Renal cortical epithelial cell (primary cell): ENCODE measurements around the gene SNX3. TPM values are rescaled to one million over a fixed set of nuclear protein-coding genes. Genes with fewer than 3 reads are reported as not detected.
A peak's percentile ranks its signal among the peaks of the same experiment; 100 is the strongest.
"Not testable (repeated sequence)": the region's sequence is repeated elsewhere in the genome, so short reads cannot be mapped to it uniquely, and the experiment has no call there.

Source experiments
- DNase-seq: peaks from one replicate; pipeline ENCODE4 v3.0.0-alpha.2; 2011; ENCODE audit warnings: low read depth
- total RNA-seq: library from RNA; depleted of rRNA; stranded (reverse); fragments of >200 nt; gene quantifications from 2 replicates; pipeline ENCODE4 v1.2.3, GENCODE V29; 2014

The SNX3 gene
- 168 and 228 TPM in 2 replicates for total RNA-seq

DNA sequence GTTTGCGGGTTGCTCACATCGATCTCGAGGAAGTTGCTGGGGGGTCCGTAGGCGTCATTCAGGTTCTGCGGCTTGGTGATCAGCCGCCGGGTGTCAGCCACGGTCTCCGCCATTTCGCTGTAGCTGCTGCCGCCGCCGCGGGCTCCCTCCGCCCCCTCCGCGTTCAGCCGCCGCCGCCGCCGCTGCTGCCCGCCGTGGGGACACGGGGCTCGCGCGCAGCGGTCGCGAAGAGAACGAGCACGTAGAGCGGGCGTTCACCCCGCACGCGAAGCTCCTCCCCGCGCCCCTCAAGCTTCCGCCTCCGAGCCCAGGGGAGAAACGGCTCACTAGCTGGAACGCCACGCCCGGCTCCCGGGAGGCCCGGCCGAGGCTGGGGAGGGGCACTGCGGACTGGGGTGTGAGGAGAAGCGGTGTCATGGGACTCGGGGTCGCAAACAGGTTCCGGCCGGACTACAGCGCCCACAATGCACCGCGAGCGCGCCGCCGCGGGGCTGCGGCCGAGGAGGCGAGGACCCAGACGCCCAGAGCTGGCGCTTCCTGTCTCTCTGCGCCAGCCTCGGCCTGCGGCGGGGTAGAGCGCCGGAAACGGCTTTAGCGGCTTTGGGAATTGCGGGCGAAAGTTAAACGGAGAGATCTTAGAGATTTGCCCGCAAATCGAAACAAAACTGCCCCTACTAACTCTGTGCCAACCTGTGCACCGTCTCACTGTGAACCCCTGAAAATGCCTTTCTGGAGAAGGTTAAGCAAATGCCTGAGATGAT is at the start of gene SNX3:
Gene SNX3, minus strand, starts transcription at position 232 of the 761 bp plus-strand sequence. Its CDS starts 119 bp downstream, at position 113.
- DNase-seq = peak; percentile 89

DNA sequence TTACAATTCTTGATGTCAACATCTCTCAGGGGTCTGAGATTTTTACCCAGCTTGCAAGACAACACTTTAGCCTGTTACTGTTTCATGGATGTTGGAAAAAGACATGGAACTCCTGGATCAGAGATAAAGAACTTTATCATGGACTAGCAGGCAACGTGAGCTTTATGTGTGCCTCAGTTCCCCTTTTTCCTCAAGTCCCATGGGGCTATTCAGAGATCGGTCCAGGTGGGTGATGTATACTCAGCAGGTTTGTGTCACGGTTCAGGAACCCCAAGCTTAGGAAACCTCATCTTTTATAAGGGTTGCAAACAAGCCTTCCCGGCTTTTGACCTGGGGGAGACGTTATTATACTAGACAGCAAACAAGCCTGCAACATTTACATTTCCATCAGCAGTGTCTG is 49.0 kb upstream of the SNX3 start:
- DNase-seq = no peak

DNA sequence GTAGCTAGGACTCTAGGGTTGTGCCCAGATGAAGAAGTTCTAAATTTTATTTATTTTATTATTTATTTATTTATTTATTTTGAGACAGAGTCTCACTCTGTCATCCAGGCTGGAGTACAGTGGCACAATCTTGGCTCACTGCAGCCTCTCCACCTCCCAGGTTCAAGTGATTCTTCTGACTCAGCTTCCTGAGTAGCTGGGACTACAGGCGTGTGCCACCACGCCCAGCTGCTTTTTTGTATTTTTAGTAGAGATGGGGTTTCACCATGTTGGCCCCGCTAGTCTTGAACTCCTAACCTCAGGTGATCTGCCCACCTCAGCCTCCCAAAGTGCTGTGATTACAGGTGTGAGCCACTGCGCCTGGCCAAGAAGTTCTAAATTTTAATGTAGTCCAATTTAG is 47.8 kb upstream of the SNX3 start:
- not testable (repeated sequence) for DNase-seq

DNA sequence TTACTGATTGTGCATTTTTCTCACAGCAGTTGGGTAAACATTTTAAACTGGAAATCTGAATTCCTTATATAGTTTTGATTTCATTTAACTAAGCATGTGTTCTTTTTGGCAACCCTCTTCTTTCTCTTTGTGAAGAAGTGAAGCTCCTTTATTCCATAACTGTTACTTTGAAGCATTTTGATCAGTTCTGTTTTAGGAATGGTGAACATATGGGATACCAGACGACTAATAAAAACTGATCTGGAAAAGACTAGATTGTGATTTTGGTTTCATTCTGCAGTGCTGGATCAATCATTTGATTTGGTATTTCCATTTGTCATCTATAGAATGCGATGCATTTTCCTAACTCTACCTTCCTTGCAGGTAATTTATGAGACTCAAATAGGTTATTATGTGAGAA is 43.8 kb upstream of the SNX3 start:
- no peak for DNase-seq

DNA sequence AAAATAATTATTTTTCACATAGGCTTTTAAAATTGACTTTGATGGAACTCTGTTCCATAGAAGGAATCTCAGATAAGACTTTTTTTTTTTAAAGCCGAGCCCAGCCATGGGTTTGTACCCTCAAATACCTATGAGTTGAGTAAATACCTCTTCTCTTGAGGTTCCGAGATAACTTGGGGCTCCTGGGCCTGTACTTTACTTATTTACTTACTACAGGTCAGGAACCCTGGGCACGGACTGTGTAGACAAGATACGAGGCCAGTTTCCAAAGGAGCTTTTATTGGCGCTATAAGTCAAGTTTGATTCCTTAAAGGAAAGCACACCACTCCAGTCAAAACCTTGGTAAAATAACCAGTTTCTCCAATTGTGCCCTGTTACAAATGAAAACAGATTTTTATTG is 41.5 kb upstream of the SNX3 start:
- DNase-seq = no peak

DNA sequence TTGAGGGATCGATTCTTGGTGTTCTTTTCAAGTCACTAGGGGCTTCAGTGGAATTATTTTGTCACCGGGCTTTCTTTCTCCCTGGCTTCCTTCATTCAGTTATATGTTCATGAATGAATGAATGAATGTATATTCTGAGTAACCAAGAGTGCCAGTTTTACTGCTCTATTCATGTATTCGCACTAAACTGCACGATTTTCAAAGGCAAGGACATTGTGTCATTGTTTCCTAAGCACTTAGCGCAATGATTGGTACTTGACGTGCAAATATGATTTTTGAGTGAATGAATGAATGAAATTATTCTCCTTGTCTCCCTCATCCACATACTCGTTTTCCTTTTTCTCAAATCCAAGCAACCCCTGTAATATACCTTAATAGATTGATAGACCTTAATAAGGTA is 34.8 kb upstream of the SNX3 start:
- peak; percentile 1 for DNase-seq

DNA sequence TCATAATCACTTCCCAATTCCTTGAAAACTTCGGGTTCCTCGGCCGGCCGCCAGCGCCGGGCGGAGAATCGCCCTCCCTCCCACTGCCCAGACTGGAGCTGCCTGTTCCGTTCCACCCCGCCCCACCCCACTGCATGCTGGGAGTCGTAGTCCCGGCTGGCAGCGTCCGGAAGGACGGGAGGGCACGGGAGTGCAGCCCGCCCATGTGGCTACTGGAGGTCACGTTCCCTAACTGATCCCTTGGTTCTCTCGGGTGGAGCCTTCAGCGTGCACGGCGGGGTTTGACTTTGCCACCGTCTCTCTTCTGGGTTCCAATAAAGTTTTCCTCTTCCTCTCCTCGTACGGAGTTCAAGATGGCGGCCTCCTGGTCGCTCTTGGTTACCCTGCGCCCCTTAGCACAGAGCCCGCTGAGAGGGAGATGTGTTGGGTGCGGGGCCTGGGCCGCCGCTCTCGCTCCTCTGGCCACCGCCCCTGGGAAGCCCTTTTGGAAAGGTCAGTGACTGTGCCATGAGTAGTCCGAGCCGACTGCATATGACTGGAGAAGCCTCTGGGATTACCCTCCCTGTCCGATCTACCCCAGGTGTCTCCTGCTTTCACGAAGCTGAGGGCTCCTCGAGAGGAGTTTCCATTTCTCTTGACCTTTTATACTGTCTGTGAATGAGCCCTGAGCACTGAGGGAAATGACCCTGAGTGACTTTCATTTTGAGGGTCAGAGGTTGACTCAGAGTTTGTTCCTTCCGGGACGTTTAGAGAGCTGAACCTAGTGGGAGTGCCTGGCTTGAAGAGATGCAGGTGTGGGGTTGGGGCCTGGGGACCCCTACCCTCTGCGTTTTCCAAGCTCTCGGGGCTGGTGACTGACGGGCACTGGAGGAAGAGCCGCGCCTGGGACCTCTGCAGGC is 34.1 kb upstream of the SNX3 start, which contains the start of gene AFG1L:
Gene AFG1L, plus strand, starts transcription at position 328 of the 899 bp plus-strand sequence. Its CDS starts 26 bp downstream, at position 354.
- DNase-seq = peak; percentile 75

DNA sequence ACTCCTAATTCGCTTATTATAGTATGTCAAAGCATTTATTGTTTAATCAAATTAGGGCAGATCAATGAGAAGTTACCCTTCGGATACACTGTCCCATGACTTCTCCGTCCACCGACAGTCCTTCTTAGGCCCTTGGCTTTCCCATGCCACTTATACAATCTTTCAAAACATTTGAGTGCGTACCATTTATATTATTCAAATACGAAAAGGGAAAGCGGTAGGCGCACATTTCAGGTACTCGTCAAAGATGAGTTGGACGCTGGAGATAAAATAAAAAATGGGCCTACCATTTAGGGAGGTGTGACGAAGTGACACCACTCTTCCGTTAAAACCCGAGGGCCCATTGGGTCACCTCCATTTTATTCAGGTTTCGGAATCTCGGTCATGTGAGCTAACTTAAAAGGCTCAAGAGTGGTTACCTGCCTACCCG is 33.5 kb upstream of the SNX3 start:
- DNase-seq = no peak

DNA sequence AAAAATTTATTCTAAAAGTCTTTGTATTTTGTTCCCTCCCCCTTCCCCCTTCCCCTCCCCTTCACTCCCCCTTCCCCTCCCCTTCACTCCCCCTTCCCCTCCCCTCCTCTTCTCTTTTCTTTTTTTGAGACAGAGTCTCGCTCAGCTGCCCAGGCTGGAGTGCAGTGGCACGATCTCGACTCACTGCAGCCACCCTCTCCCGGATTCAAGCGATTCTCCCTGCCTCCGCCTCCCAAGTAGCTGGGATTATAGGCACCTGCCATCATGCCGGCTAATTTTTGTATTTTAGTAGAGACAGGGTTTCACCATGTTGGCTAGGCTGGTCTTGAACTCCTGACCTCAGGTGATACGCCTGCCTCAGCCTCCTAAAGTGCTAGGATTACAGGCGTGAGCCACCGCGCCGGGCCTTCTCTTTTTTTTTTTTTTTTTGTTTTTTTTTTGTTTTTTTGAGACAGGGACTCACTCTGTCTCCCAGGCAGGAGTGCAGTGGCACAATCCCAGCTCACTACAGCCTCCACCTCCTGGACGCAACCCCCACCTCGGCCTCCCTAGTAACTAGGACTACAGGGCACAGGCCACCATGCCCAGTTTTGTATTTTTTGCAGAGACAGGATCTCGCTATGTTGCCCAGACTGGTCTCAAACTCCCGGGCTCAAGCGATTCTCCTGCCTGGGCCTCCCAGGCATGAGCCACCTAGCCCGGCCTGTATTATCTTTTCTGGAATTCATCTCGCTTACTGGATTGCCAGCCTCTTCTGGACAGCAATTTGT is 32.9 kb upstream of the SNX3 start:
- no peak for DNase-seq

DNA sequence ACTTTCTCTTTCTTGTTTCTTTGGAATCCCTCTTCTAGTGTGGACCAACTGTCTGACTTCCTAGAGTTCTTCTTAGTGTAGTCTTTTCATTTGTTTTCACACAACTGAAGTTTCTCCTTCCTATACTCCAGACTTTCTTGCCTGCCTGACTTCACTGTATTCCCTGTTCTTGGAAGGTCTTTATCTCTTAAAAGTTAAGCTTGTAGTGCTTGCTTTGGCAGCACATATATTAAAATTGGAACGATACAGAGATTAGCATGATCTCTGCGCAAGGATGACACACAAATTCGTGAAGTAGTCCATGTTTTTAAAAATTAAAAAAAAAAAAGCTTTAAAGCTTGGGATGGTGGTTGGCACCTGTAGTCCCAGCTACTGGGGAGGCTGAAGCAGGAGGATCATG is 31.7 kb upstream of the SNX3 start:
- DNase-seq = not testable (repeated sequence)

DNA sequence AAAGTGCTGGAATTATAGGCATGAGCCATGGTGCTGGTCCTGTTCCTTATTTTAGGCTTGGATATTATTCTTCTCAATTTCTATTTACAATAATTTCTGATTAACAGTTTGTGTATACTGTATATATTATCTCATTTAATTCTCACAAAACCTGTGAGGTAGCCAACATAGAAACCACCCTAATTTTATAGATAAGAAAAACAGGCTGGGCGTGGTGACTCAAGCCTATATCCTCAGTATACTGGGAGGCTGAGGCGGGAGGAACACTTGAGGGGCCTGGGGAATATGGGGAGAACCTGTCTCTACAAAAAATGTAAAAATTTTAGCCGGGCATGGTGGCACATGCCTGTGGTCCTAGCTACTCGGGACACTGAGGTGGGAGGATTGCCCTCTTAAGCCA is 30.3 kb upstream of the SNX3 start:
- no peak for DNase-seq

DNA sequence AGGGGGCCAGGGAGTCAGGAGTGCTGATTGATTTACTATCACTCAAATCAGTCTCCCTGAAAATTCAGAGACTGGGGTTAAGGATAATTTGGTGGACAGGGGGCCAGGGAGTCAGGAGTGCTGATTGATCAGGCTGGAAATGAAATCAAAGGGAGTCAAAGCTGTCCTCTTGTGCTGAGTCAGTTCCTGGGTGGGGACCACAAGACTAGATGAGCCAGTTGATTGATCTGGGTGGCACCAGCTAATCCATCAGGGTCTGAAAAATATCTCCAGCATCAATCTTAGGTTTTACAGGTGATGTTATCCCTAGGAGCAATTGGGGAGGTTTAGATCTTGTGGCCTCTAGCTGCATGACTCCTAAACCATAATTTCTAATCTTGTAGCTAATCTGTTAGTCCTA is 27.9 kb upstream of the SNX3 start:
- DNase-seq = no peak

DNA sequence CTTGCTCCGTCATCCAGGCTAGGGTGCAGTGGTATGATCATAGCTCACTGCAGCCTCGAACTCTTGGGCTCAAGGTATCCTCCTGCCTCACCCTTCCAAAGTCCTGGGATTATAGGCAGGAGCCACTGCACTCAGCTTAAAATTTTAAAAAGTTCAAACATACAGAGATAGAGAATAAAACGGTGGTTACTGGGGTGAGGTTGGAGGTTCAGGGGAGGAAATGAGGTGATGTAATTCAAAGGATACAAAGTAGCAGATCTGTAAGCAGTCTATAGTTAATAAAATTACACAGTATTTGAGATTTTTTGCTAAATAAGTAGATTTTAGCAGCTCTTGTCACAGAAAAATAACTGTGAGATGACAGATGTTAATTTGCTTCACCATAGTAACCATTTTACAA is 26.5 kb upstream of the SNX3 start:
- DNase-seq = no peak

DNA sequence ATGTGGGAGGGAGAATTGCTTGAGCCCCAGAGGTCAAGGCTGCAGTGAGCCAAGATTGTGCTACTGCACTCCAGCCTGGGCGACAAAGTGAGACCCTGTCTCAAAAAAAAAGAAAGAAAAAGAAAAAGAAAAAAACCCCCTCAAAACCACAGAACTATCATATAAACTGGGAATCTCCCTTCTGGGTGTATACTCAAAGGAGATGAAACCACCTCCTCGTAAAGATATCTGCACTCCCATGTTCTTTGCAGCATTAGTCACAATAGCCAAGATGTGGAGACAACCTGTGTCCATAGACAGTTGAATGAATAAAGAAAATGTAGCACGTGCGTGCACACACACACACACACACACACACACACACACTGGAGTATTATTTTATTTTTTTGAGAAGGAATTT is 25.5 kb upstream of the SNX3 start:
- no peak for DNase-seq

DNA sequence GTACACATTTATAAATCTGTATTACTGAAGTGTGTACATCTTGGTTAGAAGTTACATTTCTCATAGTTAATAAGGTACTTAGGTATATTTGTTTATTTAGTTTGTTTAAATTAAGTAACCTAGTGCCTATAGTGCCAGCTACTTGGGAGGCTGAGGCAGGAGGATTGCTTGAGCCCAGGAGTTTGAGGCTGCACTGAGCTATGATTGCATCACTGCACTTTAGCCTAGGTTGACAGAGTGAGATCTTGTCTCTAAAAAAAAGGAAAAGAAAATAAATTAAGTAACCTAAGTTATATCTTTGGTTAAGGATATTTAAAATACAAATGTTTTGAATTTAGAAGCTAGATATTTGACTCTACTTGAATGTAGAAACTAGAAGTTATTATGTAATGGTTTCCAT is 24.5 kb upstream of the SNX3 start:
- DNase-seq = no peak

DNA sequence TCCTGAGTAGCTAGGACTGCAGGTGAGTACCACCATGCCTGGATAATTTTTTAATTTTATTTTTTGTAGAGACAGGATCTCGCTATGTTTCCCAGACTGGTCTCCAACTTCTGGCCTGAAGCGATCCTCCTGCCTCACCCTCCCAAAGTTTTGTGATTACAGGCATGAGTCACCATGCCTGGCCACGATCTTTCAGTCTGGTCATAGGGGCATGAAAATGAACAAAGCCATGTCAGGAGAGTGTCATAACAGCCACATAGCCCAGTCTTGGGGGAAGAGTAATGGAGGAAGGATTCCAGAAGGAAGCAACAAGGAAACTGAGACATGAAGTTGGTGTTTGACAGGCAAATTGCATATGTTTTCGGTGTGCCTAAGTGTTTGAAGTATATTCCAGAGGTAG is 17.0 kb upstream of the SNX3 start:
- DNase-seq = peak; percentile 22

DNA sequence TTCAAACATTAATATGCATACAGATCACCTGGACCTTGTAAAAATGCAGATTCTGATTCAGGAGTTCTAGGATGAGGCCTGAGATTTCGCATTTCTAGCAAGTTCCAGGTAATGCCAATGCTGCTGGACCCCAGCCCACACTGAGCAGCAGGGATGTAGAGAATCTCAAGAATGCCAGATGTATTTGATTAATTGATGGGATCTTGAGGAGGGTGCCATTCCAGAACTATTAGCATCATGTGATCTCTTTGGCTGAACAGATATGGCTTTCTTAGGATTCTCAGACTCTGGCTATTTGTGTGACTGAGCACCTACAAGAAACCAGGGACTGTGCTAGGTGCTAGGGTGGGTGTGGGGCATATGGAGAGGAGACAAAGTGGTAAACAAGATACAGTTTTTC is 16.5 kb upstream of the SNX3 start:
- no peak for DNase-seq

DNA sequence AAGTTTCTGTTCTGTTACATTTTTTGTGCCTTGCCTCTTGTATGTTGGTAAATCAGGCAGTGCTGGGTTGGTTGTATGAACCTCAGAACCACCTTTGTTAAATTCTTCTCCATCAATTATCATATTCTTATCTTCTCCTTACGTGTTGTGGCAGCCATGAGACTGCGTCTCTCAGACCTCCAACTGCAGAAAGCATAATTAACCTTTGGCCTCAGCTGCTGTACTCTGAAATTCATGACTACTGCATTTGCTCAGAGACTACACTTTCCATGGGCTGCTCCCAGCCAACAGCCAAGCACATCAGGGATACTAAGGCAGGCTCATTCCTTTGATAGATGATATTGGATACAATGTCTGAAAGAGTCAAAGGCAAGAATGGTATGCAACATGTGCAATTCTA is 15.1 kb upstream of the SNX3 start:
- DNase-seq = no peak

DNA sequence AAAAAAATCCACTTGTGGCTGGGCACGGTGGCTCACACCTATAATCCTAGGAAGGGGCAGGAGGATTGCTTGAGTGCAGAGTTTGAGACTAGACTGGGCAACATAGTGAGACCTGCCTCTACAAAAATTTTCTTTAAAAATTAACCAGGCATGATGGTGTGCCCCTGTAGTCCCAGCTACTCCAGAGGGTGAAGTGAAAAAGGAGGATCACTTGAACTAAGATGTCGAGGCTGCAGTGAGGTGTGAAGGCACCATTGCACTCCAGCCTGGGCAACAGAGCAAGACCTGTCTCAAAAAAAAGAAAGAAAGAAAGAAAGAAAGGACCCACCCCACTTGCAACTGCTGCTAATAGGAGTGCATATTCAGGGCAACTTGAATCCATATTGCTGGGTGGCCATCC is 13.7 kb upstream of the SNX3 start:
- DNase-seq = no peak

DNA sequence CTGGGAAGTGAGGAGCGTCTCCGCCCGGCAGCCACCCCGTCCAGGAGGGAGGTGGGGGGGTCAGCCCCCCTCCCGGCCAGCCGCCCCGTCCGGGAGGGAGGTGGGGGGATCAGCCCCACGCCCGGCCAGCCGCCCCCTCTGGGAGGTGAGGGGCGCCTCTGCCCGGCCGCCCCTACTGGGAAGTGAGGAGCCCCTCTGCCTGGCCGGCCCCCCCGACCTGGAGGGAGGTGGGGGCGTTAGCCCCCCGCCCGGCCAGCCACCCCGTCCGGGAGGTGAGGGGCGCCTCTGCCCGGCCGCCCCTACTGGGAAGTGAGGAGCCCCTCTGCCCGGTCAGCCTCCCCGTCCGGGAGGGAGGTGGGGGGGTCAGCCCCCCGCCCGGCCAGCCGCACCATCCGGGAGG is 9.1 kb upstream of the SNX3 start:
- not testable (repeated sequence) for DNase-seq

DNA sequence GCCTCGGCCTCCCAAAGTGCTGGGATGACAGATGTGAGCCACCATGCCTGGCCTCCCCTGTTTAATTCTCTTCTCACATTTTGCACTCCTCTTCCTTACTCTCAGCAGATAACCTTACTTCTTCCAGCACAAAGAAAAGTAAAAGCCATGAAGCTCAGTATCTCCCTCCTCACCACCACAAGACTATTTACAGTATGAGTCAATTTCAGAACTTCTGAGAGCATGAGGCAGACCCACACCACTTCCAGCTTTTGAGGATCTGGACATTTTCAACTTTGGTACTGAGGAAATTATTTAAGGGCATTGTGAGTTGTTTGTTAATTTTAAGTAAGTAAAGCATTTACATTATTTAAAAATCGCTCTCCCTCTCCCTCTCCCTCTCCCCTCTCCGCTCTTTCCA is 8.0 kb upstream of the SNX3 start:
- no peak for DNase-seq

DNA sequence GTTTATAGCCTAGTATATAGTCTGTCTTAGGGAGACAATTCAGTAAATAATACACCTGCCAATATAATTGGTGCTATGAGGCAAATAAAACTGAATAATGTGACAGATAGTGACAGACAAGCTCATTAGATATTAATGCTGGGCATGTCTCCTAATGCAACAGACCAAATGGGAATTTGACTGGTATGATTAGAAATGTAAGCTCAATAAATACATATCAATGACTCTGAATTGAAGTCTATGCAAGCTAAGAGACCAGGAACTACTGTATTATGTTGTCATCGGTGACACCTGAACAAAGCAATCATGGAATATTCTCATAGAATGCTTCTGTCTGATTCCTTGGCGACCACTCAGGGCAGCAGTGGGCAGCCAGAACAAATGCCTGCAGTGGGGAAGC is 2.5 kb upstream of the SNX3 start:
- DNase-seq = no peak
